Body of pancreas (tissue), 4 donors: ENCODE measurements around the gene MYB.

Experiments used
- POLR2A ChIP-seq, 3 donors: fragments of 450-650 bp; IDR thresholded peaks; one replicate each; pipeline ENCODE4 v1.6.1; 2016; ENCODE audit warnings: antibody characterized with exemption in 3 of 3, mild to moderate bottlenecking in 2 of 3
- TF ChIP-seq, protein P1 (sequence below), 7 experiments: fragments of 450-650 bp in 4 of 7; fragments of 200-600 bp in 3 of 7; sonication (generic) in 3 of 7; IDR thresholded peaks; one replicate each; pipeline ENCODE4 v1.5.1; 2016 to 2019; ENCODE audit warnings: antibody characterized with exemption in 7 of 7

DNA sequence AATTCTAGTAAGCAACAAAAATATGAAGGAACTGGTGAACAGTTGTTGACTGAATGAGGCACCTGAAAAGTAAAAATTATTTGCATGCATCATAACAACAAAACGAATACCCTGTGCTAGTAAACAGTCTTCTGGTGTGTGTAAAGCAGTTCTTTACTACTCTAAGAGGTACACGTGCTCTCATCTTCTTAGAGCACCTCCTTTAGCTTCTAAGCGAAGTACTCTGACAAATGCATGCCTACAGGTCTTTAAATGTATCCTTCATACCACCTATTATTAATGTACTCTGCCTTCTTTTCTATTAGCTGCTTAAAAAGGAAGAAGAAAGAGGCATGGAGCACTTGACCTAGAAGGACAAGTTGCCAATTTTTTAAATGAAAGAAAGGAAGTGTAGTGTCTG is 32.2 kb upstream of the MYB start:
- TF ChIP-seq, protein P1, sequence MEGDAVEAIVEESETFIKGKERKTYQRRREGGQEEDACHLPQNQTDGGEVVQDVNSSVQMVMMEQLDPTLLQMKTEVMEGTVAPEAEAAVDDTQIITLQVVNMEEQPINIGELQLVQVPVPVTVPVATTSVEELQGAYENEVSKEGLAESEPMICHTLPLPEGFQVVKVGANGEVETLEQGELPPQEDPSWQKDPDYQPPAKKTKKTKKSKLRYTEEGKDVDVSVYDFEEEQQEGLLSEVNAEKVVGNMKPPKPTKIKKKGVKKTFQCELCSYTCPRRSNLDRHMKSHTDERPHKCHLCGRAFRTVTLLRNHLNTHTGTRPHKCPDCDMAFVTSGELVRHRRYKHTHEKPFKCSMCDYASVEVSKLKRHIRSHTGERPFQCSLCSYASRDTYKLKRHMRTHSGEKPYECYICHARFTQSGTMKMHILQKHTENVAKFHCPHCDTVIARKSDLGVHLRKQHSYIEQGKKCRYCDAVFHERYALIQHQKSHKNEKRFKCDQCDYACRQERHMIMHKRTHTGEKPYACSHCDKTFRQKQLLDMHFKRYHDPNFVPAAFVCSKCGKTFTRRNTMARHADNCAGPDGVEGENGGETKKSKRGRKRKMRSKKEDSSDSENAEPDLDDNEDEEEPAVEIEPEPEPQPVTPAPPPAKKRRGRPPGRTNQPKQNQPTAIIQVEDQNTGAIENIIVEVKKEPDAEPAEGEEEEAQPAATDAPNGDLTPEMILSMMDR (IDR thresholded peaks at IDR 0.05): no peak
- no peak for TF ChIP-seq POLR2A (IDR thresholded peaks at IDR 0.05)
